GM18907 (cell line): ENCODE data around the gene APOO.
A peak's percentile ranks its signal among the peaks of the same experiment; 100 is the strongest.
"Not testable (repeated sequence)": the region's sequence is repeated elsewhere in the genome, so short reads cannot be mapped to it uniquely, and the experiment has no call there.

ENCODE experiments used
- ATAC-seq: cut with Tn5 transposase; IDR thresholded peaks from one replicate; pipeline ENCODE4 v1.9.1; 2021; ENCODE audit warnings: mild to moderate bottlenecking, moderate library complexity; ENCODE audit not compliant: unreplicated experiment

Gene APOO

GRCh38 chrX:23904096-23904495, 3.6 kb downstream of the APOO start:
- ATAC-seq = no peak

- ATAC-seq = no peak
Observed at GRCh38 chrX:23902419-23902818, 5.3 kb downstream of the APOO start.

- peak; percentile 64 for ATAC-seq
Observed at GRCh38 chrX:23901805-23902204, 5.9 kb downstream of the APOO start.

- peak; percentile 35 for ATAC-seq
Observed at GRCh38 chrX:23901060-23901459, 6.7 kb downstream of the APOO start.

- ATAC-seq = no peak
Observed at GRCh38 chrX:23900220-23900797, 7.4 kb downstream of the APOO start.

- ATAC-seq = no peak
Observed at GRCh38 chrX:23898412-23898959, 9.3 kb downstream of the APOO start.

GRCh38 chrX:23896981-23897380, 10.8 kb downstream of the APOO start:
- ATAC-seq = no peak

GRCh38 chrX:23896539-23896938, 11.2 kb downstream of the APOO start:
- ATAC-seq = not testable (repeated sequence)

- ATAC-seq = not testable (repeated sequence)
Observed at GRCh38 chrX:23894993-23895392, 12.7 kb downstream of the APOO start.

GRCh38 chrX:23890933-23891332, 16.8 kb downstream of the APOO start:
- no peak for ATAC-seq

GRCh38 chrX:23888887-23889501, 18.7 kb downstream of the APOO start:
- ATAC-seq = no peak

- no peak for ATAC-seq
Observed at GRCh38 chrX:23887918-23888317, 19.8 kb downstream of the APOO start.

GRCh38 chrX:23887451-23887850, 20.3 kb downstream of the APOO start:
- ATAC-seq = no peak

GRCh38 chrX:23885803-23886202, 21.9 kb downstream of the APOO start:
- no peak for ATAC-seq

GRCh38 chrX:23884427-23885024, 23.2 kb downstream of the APOO start:
- ATAC-seq = no peak

- no peak for ATAC-seq
Observed at GRCh38 chrX:23883737-23884354, 23.9 kb downstream of the APOO start.

GRCh38 chrX:23879380-23880090, 28.2 kb downstream of the APOO start:
- ATAC-seq = no peak

GRCh38 chrX:23871905-23872546, 35.7 kb downstream of the APOO start:
- no peak for ATAC-seq

- ATAC-seq = no peak
Observed at GRCh38 chrX:23870041-23870440, 37.7 kb downstream of the APOO start.

GRCh38 chrX:23864742-23865326, 42.9 kb downstream of the APOO start:
- ATAC-seq = no peak
